Breast epithelium (tissue), 3 donors: Measurements from ENCODE around the gene SLC16A8.

Experiments
- CTCF ChIP-seq, 3 donors: fragments of 450-650 bp; IDR thresholded peaks; one replicate each; pipeline ENCODE4 v1.5.1; 2016 to 2017; ENCODE audit warnings: antibody characterized with exemption in 3 of 3, mild to moderate bottlenecking in 3 of 3, moderate library complexity in 3 of 3
- POLR2A ChIP-seq: fragments of 450-650 bp; IDR thresholded peaks from one replicate; pipeline ENCODE4 v1.6.1; 2016; ENCODE audit warnings: antibody characterized with exemption, mild to moderate bottlenecking, moderate library complexity

GRCh38 chr22:38110008-38110862 is 26.3 kb upstream of the SLC16A8 start, which contains the start of gene BAIAP2L2:
- no peak for TF ChIP-seq CTCF (IDR thresholded peaks at IDR 0.05)
- no peak for TF ChIP-seq POLR2A
